ENCODE results near the gene TBX18.

- TF ChIP-seq CTCF (IDR thresholded peaks at IDR 0.05 in 8 of 11, conservative IDR thresholded peaks at IDR 0.05 in 3 of 11) (no peak), POLR2AphosphoS5 (IDR thresholded peaks at IDR 0.05) (no peak), POLR2A (IDR thresholded peaks at IDR 0.05) (no peak)
Measured at GRCh38 chr6:84785671-84786070, 21.3 kb upstream of the TBX18 start.
